Spinal cord (tissue), 10 donors: ENCODE measurements around the gene MIEF1. TPM values are rescaled to one million over a fixed set of nuclear protein-coding genes. Genes with fewer than 3 reads are reported as not detected.

Experiments used
- DNase-seq, 6 donors: peaks; one replicate each; pipeline versions ENCODE4 v3.0.0 to v3.0.0-alpha.2; 2013 to 2015; ENCODE audit warnings: low spot score in 6 of 6, low read depth in 4 of 6
- H3K27ac ChIP-seq: one replicate; pipeline ENCODE4 v1.5.1; 2013; ENCODE audit warnings: low read depth, low read length, control low read depth
- H3K27me3 ChIP-seq: one replicate; pipeline ENCODE4 v1.6.1; 2013; ENCODE audit warnings: low read length; ENCODE audit not compliant: control insufficient read depth, insufficient read depth
- H3K36me3 ChIP-seq: one replicate; pipeline ENCODE4 v1.6.1; 2013; ENCODE audit warnings: low read length; ENCODE audit not compliant: control insufficient read depth, insufficient read depth
- H3K4me1 ChIP-seq: one replicate; pipeline ENCODE4 v1.6.1; 2013; ENCODE audit warnings: low read length; ENCODE audit not compliant: control insufficient read depth, insufficient read depth
- H3K4me3 ChIP-seq: one replicate; pipeline ENCODE4 v1.5.1; 2013; ENCODE audit warnings: low read depth, low read length, control low read depth
- H3K9me3 ChIP-seq: one replicate; pipeline ENCODE4 v1.6.1; 2013; ENCODE audit warnings: low read length; ENCODE audit not compliant: control insufficient read depth, insufficient read depth
- WGBS: methylation state at CpG from one replicate; pipeline ENCODE4 v1.1.5; 2013; ENCODE audit warnings: missing lambda C conversion rate; ENCODE audit not compliant: insufficient coverage; 5-methylcytosine and 5-hydroxymethylcytosine counted together
- polyA plus RNA-seq, 2 donors: library from polyadenylated mRNA; unstranded; fragments of 120-200 nt; gene quantifications; one replicate each; pipeline ENCODE4 v1.2.1, GENCODE V29; 2013; ENCODE audit not compliant: insufficient read length in 2 of 2
- total RNA-seq, 2 donors: library from RNA; depleted of rRNA in 1 of 2; stranded (reverse); fragments of 120-200 nt in 1 of 2; fragments of >200 nt in 1 of 2; gene quantifications; one replicate each; pipeline versions ENCODE4 v1.2.3 to v1.2.4, GENCODE V29; 2013 to 2014
- donor health status: healthy.

MIEF1 gene
- total and polyA plus RNA-seq, 4 donors, result 18.1 to 35.3 (median 28.0) TPM

DNA sequence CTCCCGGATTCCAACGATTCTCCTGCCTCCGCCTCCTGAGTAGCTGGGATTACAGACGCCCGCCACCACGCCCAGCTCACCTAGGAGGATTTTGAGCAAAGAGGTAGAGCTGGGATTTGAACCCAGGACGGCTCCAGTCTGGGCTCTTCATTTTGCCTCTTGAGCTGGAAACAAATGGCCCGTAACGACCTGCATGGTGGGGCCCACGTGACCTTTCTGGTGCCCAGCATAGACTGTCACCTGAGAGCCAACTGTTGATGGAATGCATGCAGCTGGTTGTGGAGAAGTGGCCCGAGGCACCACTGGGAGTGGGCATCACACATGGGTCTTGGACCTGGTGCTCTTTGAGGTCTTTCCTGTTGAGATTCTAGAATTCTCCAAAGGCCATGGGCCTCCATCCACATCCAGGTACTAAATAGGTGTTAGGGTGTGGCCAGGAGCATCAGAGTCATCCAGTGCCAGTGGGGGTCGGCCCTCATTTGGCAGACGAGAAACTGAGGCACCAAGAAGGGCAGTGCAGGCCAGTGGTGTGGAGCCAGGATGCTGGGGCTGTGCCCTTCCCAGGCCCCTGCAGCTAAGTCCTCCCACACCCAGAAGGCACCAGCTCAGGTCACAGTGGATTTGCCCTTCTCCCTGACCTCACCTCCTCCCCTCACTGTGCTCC, 22.1 kb downstream of the MIEF1 start:
- H3K4me3 ChIP-seq, result no peak overlapping the region
- no peak overlapping the region for H3K27ac ChIP-seq

DNA sequence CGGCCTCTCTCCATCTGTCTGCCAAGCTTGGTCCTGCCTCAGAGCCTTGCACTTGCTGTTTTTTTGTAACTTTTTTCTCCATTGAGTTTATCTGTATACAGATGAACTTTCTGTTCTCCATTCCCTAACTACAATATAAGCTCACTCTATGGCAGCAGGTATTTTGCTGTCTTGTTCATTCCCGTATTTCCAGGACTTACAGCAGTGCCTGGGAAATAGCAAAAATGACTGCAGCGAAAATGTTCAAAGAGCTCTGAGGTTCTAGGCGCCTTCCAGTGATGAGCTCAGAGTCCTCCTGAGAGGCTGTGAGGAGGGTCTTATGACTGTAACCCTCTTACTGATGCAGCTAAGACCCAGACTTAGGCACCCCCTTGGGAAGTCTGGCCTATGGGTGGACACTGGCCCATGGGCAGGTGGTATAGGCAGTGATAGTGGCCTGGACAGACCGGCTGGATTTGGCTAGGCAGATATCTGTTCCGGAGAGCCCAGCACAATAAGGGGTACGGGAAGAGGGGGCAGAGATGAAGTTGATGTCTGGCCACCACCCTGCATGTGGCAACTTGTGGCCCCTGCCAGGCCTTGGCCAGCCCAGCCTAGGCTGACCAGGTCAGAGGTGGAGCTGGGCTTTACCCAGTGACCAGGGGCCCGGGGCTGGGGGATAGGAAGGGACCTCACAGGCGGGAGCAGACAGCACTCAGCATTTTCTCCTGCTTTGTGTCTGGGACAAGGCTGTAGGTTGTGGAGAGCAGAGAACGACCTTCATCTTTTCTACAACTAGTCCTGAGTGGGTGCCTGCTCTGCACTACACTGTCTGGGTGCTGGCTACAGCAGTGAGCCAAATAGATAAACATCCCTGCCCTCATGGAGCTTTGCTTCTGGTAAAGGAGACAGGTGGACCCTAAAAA, 22.9 kb downstream of the MIEF1 start:
- H3K4me1 ChIP-seq, result peaks cover 79% of the 10 kb centered on the region
- no peaks in the 10 kb centered on the region for H3K9me3 ChIP-seq
- no peak overlapping the region for H3K4me3 ChIP-seq
- DNase-seq, result no peak
- no peak overlapping the region for H3K27ac ChIP-seq
- no peaks in the 10 kb centered on the region for H3K27me3 ChIP-seq
- H3K36me3 ChIP-seq, result peaks cover 90% of the 10 kb centered on the region
- 89% methylated on average over 6 of the region's 10 CpGs for WGBS

More for the DNA sequence above, 22.1 kb downstream of the MIEF1 start:
- Histone ChIP-seq H3K36me3 (peaks cover 86% of the 10 kb centered on the region), H3K27me3 (no peaks in the 10 kb centered on the region), H3K4me1 (peaks cover 77% of the 10 kb centered on the region), H3K9me3 (no peaks in the 10 kb centered on the region)
- 76% methylated on average over 6 of the region's 13 CpGs for WGBS
- DNase-seq, result no peak

DNA sequence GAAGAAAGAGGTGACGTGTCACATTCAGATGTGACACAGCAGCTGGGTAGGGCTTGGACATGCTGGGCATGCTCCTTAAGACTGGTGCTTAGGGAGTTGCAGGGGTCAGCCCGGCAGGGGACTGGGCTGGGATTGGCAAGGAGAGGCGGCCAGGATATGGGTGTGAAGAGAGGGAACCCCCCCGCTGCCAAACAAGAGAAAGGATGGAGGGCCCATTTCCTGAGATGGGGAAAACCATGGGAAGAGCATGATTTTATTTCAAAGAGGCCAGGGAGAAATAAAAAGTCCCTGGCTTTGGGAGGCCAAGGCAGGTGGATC, 23.5 kb downstream of the MIEF1 start:
- H3K4me1 ChIP-seq, result peaks cover 83% of the 10 kb centered on the region
- H3K4me3 ChIP-seq, result no peak overlapping the region
- DNase-seq, result no peak
- 71% methylated on average over 4 of the region's 4 CpGs for WGBS
- peaks cover 94% of the 10 kb centered on the region for H3K36me3 ChIP-seq
- no peak overlapping the region for H3K27ac ChIP-seq
- no peaks in the 10 kb centered on the region for H3K27me3 ChIP-seq
- no peaks in the 10 kb centered on the region for H3K9me3 ChIP-seq

DNA sequence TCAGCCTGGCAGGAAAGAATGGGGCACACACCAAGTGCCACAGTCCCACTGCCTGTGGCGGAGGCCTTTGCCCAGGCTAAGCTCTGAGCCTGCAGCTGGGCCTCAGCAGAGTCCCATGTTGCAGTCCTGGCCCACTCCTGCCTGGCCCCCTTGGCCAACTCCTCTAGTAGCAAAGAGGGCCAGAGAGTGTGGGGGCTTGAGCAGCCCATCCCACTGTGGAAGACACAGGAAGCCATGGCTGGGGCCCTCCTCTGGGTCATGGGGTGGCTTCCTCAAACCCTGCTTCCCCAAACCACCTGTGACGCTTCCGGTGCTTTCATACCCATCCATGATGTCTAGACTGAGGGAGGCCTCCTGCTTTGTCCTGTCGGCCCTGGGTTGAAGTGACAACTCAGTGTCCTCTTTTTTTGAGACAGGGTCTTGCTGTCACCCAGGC, 24.7 kb downstream of the MIEF1 start:
- DNase-seq, result no peak
- Histone ChIP-seq H3K27ac (no peak overlapping the region), H3K9me3 (no peaks in the 10 kb centered on the region), H3K4me1 (peaks cover 88% of the 10 kb centered on the region), H3K4me3 (no peak overlapping the region), H3K27me3 (no peaks in the 10 kb centered on the region), H3K36me3 (peaks cover 97% of the 10 kb centered on the region)
- WGBS, result 69% methylated on average over 4 of the region's 4 CpGs

DNA sequence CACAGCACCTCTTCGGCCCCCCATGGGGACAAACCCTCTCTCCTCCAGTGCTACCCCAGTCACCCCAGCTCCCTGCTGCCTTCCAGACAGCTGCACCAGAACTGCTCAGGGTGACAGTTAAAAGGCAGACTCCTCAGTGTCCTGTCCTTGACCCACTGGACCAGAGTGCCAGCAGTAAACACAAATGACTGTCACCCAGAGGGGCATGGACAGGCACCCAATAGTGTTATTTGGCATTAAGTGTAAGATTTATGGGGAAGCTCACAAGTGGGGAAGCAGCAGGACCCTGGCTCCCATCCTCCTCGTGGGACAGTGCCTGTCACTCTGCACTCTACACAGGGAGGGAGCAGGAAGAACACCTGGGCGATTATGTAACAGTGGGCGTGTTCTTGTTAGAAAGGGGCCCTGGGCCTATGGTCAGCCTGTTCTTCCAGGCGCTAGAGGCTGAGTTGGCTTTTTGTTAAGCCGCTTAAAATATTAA, 25.4 kb downstream of the MIEF1 start:
- 57% methylated on average over 4 of the region's 6 CpGs for WGBS
- H3K4me1 ChIP-seq, result peaks cover 87% of the 10 kb centered on the region
- no peak overlapping the region for H3K4me3 ChIP-seq
- H3K27ac ChIP-seq, result no peak overlapping the region
- H3K9me3 ChIP-seq, result no peaks in the 10 kb centered on the region
- no peaks in the 10 kb centered on the region for H3K27me3 ChIP-seq
- peaks cover 90% of the 10 kb centered on the region for H3K36me3 ChIP-seq
- no peak for DNase-seq

DNA sequence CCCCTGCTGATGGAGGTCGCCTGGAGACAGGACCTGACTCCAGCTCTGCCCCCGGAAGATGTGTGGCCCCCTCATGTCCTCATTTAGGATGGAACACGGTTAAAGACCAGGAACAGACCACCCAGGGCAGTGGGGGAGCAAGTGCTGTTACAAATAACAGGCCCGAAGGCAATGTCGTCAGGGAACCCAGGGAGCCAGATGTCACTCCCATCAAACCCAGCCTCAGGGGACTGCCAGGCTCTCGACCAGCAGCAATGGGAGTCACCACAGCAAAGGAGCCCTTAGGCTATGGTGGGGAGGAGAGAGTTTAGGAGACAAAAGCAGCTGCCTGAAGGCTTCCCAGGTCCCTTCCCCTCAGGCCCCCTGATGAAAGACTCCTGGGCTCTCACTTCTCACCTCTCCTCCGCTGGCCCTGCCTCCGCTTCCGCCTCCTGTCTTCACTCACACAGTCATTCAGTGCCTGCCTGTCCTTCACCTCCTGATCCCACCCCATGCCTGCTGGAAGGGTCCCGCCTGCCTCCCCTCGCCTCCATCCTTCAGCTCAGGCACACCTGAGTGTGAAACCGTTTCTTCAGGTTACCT, 26.1 kb downstream of the MIEF1 start:
- peaks cover 83% of the 10 kb centered on the region for H3K36me3 ChIP-seq
- H3K9me3 ChIP-seq, result no peaks in the 10 kb centered on the region
- WGBS, result 66% methylated on average over 9 of the region's 12 CpGs
- H3K27ac ChIP-seq, result no peak overlapping the region
- H3K4me3 ChIP-seq, result no peak overlapping the region
- DNase-seq, result no peak
- H3K4me1 ChIP-seq, result peaks cover 80% of the 10 kb centered on the region
- no peaks in the 10 kb centered on the region for H3K27me3 ChIP-seq

DNA sequence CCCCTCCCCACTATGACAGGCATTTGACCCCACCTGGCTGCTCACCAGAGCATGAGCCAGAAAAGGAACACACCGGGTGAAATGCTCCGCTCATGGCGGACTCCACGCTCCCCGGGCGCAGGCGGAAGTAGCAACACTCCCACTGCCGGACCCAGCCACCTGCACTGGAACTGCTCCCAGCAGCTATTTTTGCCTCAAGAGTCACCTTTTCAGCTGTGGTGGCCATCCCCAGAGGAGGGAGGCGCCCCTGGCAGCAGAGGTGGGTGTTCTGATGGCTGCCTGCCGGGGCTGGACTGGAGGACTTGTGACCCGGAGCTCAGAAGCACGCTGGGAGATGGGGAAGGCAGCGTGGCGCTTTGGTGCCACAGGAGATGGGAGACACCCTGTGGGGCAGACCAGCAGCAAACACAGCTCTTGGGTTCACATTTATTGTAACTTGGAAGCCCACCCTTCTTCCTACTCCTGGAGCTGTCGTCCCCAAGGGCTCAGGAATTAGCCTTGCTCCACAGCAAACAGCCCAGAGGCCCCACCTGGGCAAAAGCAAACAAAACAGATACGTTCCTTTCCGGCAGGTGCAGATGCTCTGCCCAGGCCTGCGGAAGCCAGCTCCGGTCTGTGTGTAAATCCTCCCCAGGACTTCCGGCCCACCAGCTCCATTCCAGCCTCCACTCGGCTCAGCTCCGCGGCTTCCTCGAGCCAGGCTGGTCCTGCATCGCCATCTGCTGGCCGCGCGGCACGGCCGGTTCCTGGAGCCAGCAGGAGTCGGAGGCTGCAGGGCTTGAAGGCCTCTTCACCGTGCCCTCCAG, 26.8 kb downstream of the MIEF1 start:
- DNase-seq, result peak; percentile 52 to 95 (median 78)
- Histone ChIP-seq H3K27ac (no peak overlapping the region), H3K9me3 (no peaks in the 10 kb centered on the region), H3K4me1 (peaks cover 73% of the 10 kb centered on the region), H3K4me3 (peak overlapping the region; percentile 5), H3K27me3 (no peaks in the 10 kb centered on the region), H3K36me3 (peaks cover 76% of the 10 kb centered on the region)
- 38% methylated on average over 32 of the region's 32 CpGs for WGBS

DNA sequence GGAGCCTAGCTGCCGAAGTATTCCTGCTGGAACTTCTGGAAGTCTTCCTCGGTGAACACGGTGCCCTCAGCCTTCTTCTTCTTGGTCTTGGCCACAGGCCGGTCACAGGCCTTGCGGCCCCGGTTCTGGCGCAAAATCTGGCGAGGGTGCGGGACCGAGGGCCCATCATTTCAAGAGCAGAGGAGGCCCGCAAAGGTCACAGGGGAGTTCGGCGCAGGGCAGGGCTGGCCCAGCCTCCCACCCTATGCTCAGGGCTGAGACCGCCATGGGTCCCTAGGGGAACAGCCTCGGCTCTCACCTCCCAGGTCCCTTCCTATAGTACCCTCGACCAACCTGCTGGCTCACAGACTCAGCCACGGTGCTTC, 27.4 kb downstream of the MIEF1 start:
- peak overlapping the region; percentile 5 for H3K4me3 ChIP-seq
- peaks cover 68% of the 10 kb centered on the region for H3K4me1 ChIP-seq

DNA sequence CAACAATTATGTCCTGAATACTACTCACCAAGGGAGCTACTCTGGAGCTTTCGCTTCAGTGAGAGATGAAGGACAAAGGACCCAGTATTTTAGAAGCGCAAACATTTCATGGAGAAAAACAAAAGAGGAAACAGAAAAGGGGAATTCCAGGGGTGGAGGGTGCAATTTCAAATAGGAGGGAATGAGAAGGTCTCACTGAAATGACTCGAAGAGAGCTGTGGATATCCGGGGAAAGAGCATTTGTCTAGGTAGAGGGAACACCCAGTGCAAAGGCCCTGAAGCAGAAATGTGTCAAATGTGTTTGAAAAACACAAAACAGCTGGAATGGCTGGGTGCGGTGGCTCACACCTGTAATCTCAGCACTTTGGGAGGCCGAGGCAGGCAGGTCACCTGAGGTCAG, 28.0 kb downstream of the MIEF1 start:
- Histone ChIP-seq H3K27me3 (no peaks in the 10 kb centered on the region), H3K9me3 (no peaks in the 10 kb centered on the region), H3K4me1 (peaks cover 68% of the 10 kb centered on the region), H3K27ac (no peak overlapping the region), H3K4me3 (no peak overlapping the region), H3K36me3 (peaks cover 64% of the 10 kb centered on the region)
- WGBS, result 89% methylated on average over 6 of the region's 6 CpGs
- no peak for DNase-seq

More for the DNA sequence above, 27.4 kb downstream of the MIEF1 start:
- DNase-seq, result no peak
- Histone ChIP-seq H3K27me3 (no peaks in the 10 kb centered on the region), H3K36me3 (peaks cover 70% of the 10 kb centered on the region), H3K9me3 (no peaks in the 10 kb centered on the region), H3K27ac (no peak overlapping the region)
- WGBS, result 70% methylated on average over 17 of the region's 17 CpGs
